Coronary artery (tissue), 2 donors: ENCODE measurements around the gene NFATC2.

Experiments
- DNase-seq: peaks from one replicate; pipeline ENCODE4 v3.0.0-alpha.2; 2017; ENCODE audit warnings: low spot score
- H3K27ac ChIP-seq, 2 donors: fragments of 200-600 bp; sonication (generic); one replicate each; pipeline ENCODE4 v1.5.1; 2016 to 2019
- H3K4me3 ChIP-seq: fragments of 200-600 bp; sonication (generic); 2 replicates; pipeline ENCODE4 v1.5.1; 2016; ENCODE audit warnings: mild to moderate bottlenecking, moderate library complexity
- CTCF ChIP-seq: fragments of 200-600 bp; sonication (generic); IDR thresholded peaks from one replicate; pipeline ENCODE4 v1.5.1; 2019; ENCODE audit warnings: antibody characterized with exemption

The NFATC2 gene

GRCh38 chr20:51419646-51420045, 122.9 kb downstream of the NFATC2 start:
- no peak for DNase-seq
- no peak for TF ChIP-seq CTCF
- Histone ChIP-seq H3K27ac (no peak overlapping the region), H3K4me3 (no peak overlapping the region)

GRCh38 chr20:51419231-51419630, 123.3 kb downstream of the NFATC2 start:
- Histone ChIP-seq H3K4me3 (no peak overlapping the region), H3K27ac (no peak overlapping the region)
- no peak for TF ChIP-seq CTCF
- DNase-seq: no peak

- no peak overlapping the region for H3K27ac ChIP-seq
- TF ChIP-seq CTCF: no peak
- no peak overlapping the region for H3K4me3 ChIP-seq
- no peak for DNase-seq
Observed at GRCh38 chr20:51418137-51418529, 124.4 kb downstream of the NFATC2 start.

GRCh38 chr20:51417250-51418136, 125.0 kb downstream of the NFATC2 start:
- no peak for DNase-seq
- no peak overlapping the region for H3K27ac ChIP-seq
- H3K4me3 ChIP-seq: no peak overlapping the region
- no peak for TF ChIP-seq CTCF

GRCh38 chr20:51416532-51417249, 125.8 kb downstream of the NFATC2 start:
- DNase-seq: no peak
- Histone ChIP-seq H3K27ac (no peak overlapping the region), H3K4me3 (no peak overlapping the region)
- no peak for TF ChIP-seq CTCF

GRCh38 chr20:51413857-51414256, 128.7 kb downstream of the NFATC2 start:
- Histone ChIP-seq H3K27ac (no peak overlapping the region), H3K4me3 (no peak overlapping the region)
- DNase-seq: no peak
- no peak for TF ChIP-seq CTCF
